BJ (cell line): ENCODE data around the gene C10orf105. TPM values are rescaled to one million over a fixed set of nuclear protein-coding genes. Genes with fewer than 3 reads are reported as not detected.

ENCODE experiments used
- CTCF ChIA-PET: fragments of 350-600 bp; formaldehyde crosslinking; extraction: SDS; loops from one replicate; lab custom pipeline; 2021; ENCODE audit warnings: antibody characterized with exemption, inconsistent platforms; lab: Yijun Ruan, JAX
- POLR2A ChIA-PET: fragments of 300-600 bp; sonication (Branson Sonifier 250); formaldehyde crosslinking; extraction: SDS; loops from one replicate; lab custom pipeline; 2021; ENCODE audit warnings: antibody characterized with exemption; lab: Charles Lee
- DNase-seq: peaks from one replicate; pipeline ENCODE4 v3.0.0-alpha.2; 2011; ENCODE audit warnings: low read depth
- H3K27me3 ChIP-seq: 2 replicates; pipeline ENCODE4 v1.6.0; 2011; ENCODE audit warnings: low read length; ENCODE audit not compliant: control insufficient read depth, insufficient read depth
- H3K36me3 ChIP-seq: 2 replicates; pipeline ENCODE4 v1.5.1; 2011; ENCODE audit warnings: low read length; ENCODE audit not compliant: control insufficient read depth, insufficient read depth
- H3K4me3 ChIP-seq: 2 replicates; pipeline ENCODE4 v1.5.1; 2011; ENCODE audit warnings: low read depth, mild to moderate bottlenecking, control low read depth, low read length
- CTCF ChIP-seq: IDR thresholded peaks from 2 replicates; pipeline ENCODE4 v1.5.1; 2011; ENCODE audit warnings: low read depth, mild to moderate bottlenecking, control low read depth, inconsistent platforms, low read length, moderate library complexity; ENCODE audit not compliant: insufficient read depth
- polyA plus RNA-seq: library from polyadenylated mRNA; depleted of rRNA; stranded (reverse); fragments of >200 nt; gene quantifications from 2 replicates; pipeline ENCODE4 v1.2.3, GENCODE V29; 2011

The C10orf105 gene
- polyA plus RNA-seq, 1 experiment, result 1.1 TPM

- POLR2A ChIA-PET, result interaction anchor here (0.5 kb wide), 1 partner anchor 156 kb away, joined by 3 read pairs; no protein-coding TSS in a partner anchor
- Histone ChIP-seq H3K4me3 (no peak overlapping the region), H3K27me3 (no peaks in the 10 kb centered on the region), H3K36me3 (peaks cover 19% of the 10 kb centered on the region)
- no peak for TF ChIP-seq CTCF
- DNase-seq, result no peak
- CTCF ChIA-PET, result interaction anchor here (0.6 to 4.3 kb wide), 8 partner anchors 8 to 157 kb away, joined by 3 to 18 read pairs (median 4); partner anchors contain the start of gene VSIR
Measured at GRCh38 chr10:71765176-71765904, 45.8 kb upstream of the C10orf105 start.

DNA sequence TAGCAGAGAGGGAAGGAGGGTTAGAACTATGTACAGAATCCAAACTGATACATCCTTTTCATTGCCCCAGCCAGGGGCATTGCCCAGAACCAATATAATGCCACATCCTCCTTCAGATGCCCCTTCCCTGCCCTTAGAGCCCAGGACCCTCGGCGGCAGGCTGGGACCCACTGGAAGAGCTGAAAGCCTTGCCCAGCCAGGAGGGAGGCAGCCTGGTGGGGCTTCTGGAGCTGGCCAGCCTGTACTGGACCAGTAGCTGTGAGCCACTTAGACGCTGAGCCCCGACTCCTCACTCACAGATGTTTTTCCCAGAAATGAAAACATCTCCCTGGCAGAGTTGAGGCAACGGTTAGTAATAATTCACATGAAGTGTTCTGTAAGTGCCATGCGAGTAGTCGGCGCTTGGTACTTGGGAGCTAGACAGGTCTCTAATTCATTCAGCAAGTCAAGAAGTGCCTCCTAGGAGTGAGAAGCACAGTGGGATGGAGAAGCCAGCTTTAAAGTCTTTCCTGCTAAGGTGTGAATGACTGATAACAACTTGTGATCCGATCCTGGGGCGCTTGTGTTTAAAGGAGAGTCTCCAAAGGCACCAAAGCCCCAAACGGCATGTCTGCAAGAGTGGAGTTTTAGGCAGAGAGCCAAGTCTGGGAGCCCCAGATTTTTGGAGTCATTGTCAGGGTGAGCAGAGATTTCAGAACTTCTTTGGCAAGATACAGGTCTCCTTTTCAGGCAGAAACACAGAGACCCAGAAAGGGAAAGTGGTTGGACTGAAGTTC is 44.0 kb upstream of the C10orf105 start:
- CTCF ChIA-PET, result interaction anchor here (1.1 to 4.3 kb wide), 5 partner anchors 10 to 132 kb away, joined by 3 to 17 read pairs (median 4); partner anchors contain the start of gene VSIR
- Histone ChIP-seq H3K36me3 (peaks cover 18% of the 10 kb centered on the region), H3K4me3 (no peak overlapping the region), H3K27me3 (no peaks in the 10 kb centered on the region)
- DNase-seq, result no peak
- no peak for TF ChIP-seq CTCF
- POLR2A ChIA-PET, result no interaction called here

GRCh38 chr10:71762324-71762723 is 42.7 kb upstream of the C10orf105 start:
- Histone ChIP-seq H3K27me3 (no peaks in the 10 kb centered on the region), H3K36me3 (peaks cover 24% of the 10 kb centered on the region), H3K4me3 (no peak overlapping the region)
- ChIA-PET CTCF (interaction anchor here (1.3 to 4.3 kb wide), 2 partner anchors 11 to 24 kb away, joined by 4 to 17 read pairs; partner anchors contain the start of gene VSIR), POLR2A (interaction anchor here (0.6 to 0.8 kb wide), 2 partner anchors 11 to 492 kb away, joined by 3 to 5 read pairs; no protein-coding TSS in a partner anchor)
- TF ChIP-seq CTCF, result no peak
- no peak for DNase-seq

DNA sequence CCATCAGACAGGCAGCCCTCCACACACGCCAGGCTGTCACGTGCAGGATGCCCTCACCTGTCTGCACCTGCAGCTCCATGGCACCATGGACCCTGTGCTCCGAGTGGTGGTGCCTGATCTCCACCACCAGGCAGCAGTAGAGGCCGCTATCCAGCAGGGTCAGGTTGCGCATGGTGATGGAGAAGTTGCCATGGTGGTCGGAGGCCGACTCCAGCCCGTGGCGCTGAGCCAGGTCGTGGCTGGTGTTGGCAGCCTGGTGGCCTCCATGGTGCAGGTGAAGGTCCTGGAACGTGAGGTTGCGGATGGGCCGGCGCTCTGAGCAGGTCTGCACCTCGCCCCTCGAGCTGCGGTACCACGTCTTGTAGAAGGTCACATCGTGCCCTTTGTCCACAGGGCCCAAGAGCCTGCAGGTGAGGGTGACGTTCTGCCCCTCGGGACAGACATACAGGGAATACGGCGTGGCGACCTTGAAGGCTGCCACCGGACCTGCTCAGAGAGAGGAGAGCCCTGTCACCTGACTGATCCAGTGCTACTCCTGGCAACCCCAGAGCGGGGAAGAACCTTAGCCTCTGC is 42.0 kb upstream of the C10orf105 start:
- DNase-seq, result no peak
- ChIA-PET POLR2A (no interaction called here), CTCF (interaction anchor here (4.3 kb wide), 1 partner anchor 12 kb away, joined by 17 read pairs; the partner anchor contains the start of gene VSIR)
- Histone ChIP-seq H3K4me3 (no peak overlapping the region), H3K36me3 (peaks cover 25% of the 10 kb centered on the region), H3K27me3 (no peaks in the 10 kb centered on the region)
- TF ChIP-seq CTCF, result no peak

GRCh38 chr10:71761105-71761511 is 41.5 kb upstream of the C10orf105 start:
- POLR2A ChIA-PET, result no interaction called here
- CTCF ChIA-PET, result interaction anchor here (4.3 kb wide), 1 partner anchor 12 kb away, joined by 17 read pairs; the partner anchor contains the start of gene VSIR

More at GRCh38 chr10:71761105-71761511, 41.5 kb upstream of the C10orf105 start:
- TF ChIP-seq CTCF, result no peak
- Histone ChIP-seq H3K27me3 (no peaks in the 10 kb centered on the region), H3K36me3 (peaks cover 25% of the 10 kb centered on the region), H3K4me3 (no peak overlapping the region)
- DNase-seq, result no peak
